Stimulated activated CD4-positive, alpha-beta T cell treated with anti-CD3 and anti-CD28 coated beads, Interleukin-2, amount 100 ng/mL, for 4 hours (primary cell): ENCODE measurements around the gene DOCK2.

Experiments used
- DNase-seq: peaks from one replicate; pipeline ENCODE4 v3.0.0-alpha.2; 2020; ENCODE audit warnings: low read depth

The DOCK2 gene

GRCh38 chr5:169869066-169869465, 232.0 kb downstream of the DOCK2 start:
- no peak for DNase-seq

- no peak for DNase-seq
These were observed 233.1 kb downstream of the DOCK2 start for GRCh38 chr5:169870211-169870610.

- DNase-seq: no peak
These were observed 234.9 kb downstream of the DOCK2 start for GRCh38 chr5:169871826-169872490.

GRCh38 chr5:169873642-169874041, 236.6 kb downstream of the DOCK2 start:
- no peak for DNase-seq

GRCh38 chr5:169874621-169875020, 237.5 kb downstream of the DOCK2 start:
- no peak for DNase-seq

- no peak for DNase-seq
These were observed 238.1 kb downstream of the DOCK2 start for GRCh38 chr5:169875091-169875728.

- no peak for DNase-seq
These were observed 238.7 kb downstream of the DOCK2 start for GRCh38 chr5:169875731-169876130.

GRCh38 chr5:169876386-169876785, 239.3 kb downstream of the DOCK2 start:
- DNase-seq: no peak

GRCh38 chr5:169880012-169880663, 243.1 kb downstream of the DOCK2 start:
- no peak for DNase-seq

- no peak for DNase-seq
These were observed 243.7 kb downstream of the DOCK2 start for GRCh38 chr5:169880785-169881184.

- DNase-seq: no peak
These were observed 244.7 kb downstream of the DOCK2 start for GRCh38 chr5:169881702-169882303.

GRCh38 chr5:169886033-169886432, 249.0 kb downstream of the DOCK2 start:
- DNase-seq: no peak

GRCh38 chr5:169886677-169887076, 249.6 kb downstream of the DOCK2 start:
- DNase-seq: no peak

- DNase-seq: no peak
These were observed 252.5 kb downstream of the DOCK2 start for GRCh38 chr5:169889572-169889971.

- DNase-seq: no peak
These were observed 255.9 kb downstream of the DOCK2 start for GRCh38 chr5:169893010-169893409.

- no peak for DNase-seq
These were observed 256.5 kb downstream of the DOCK2 start for GRCh38 chr5:169893571-169893970.

- no peak for DNase-seq
These were observed 258.9 kb downstream of the DOCK2 start for GRCh38 chr5:169895926-169896325.

- DNase-seq: no peak
These were observed 260.4 kb downstream of the DOCK2 start for GRCh38 chr5:169897481-169897880.

- no peak for DNase-seq
These were observed 264.8 kb downstream of the DOCK2 start for GRCh38 chr5:169901896-169902295.

GRCh38 chr5:169904059-169904458, 267.0 kb downstream of the DOCK2 start:
- no peak for DNase-seq

- DNase-seq: no peak
These were observed 267.4 kb downstream of the DOCK2 start for GRCh38 chr5:169904508-169904907.

- no peak for DNase-seq
These were observed 267.9 kb downstream of the DOCK2 start for GRCh38 chr5:169905017-169905416.
